AG08395 (cell line): ENCODE results near the gene IMPG2.

Source experiments
- DNase-seq: peaks from one replicate; pipeline ENCODE4 v3.0.0; 2012; ENCODE audit warnings: mixed read lengths, low spot score

The IMPG2 gene

GRCh38 chr3:101273608-101274007 lies 46.8 kb downstream of the IMPG2 start:
- DNase-seq: no peak

GRCh38 chr3:101273156-101273555 lies 47.2 kb downstream of the IMPG2 start:
- no peak for DNase-seq

GRCh38 chr3:101271728-101272127 lies 48.6 kb downstream of the IMPG2 start:
- DNase-seq: no peak

GRCh38 chr3:101270149-101270548 lies 50.2 kb downstream of the IMPG2 start:
- no peak for DNase-seq

DNA sequence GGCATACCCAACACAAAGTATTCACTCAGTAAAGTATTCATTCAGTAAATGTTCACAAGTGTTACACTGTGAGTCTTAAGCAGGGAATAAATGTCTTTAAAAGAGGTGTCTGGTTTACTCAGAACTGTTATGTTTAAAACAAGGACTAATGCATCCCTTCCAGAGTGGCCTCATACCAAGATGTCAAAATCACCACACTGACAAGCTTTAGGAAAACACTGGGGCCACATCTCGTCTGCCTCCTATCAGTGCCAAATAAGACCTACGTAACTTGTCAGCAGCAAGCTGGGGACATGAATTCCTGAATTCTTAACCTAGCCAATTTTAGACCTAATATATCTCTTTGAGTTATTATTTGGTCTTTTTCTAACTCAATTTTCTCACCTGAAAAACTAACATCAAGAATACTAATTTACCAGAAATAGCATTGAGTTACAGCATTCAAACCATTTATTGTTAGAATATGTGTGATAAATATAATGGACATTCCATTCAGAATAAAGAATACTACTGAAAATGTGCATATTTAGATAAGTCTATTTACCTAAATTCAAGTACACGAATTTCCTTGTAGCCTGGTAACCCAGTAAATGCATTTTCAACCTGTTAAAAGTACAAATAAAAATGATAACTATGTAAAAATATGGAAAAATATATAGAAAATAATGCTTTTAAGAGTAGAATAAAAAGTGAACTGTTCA lies 51.3 kb downstream of the IMPG2 start:
- no peak for DNase-seq

GRCh38 chr3:101268141-101268540 lies 52.2 kb downstream of the IMPG2 start:
- DNase-seq: no peak

DNA sequence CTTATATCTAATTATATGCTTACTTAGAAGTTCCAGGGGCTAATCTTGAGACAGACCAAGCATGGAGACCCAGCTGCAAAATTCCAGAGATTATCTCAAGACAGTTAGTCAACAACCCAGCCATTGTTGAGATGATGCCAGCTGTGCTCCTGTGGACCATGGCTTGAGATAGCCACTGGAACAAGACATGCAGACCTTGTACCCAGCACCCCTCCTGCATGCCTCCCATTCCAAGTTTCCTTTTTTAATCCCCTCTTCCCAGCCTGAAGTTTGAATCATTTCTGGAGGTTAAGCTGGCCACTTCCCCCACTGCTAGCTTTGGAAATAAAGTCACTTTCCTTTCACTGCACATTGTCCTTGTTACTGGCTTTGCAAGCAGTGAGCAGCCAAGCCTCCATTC lies 53.8 kb downstream of the IMPG2 start:
- DNase-seq: no peak

GRCh38 chr3:101266071-101266470 lies 54.3 kb downstream of the IMPG2 start:
- DNase-seq: no peak

DNA sequence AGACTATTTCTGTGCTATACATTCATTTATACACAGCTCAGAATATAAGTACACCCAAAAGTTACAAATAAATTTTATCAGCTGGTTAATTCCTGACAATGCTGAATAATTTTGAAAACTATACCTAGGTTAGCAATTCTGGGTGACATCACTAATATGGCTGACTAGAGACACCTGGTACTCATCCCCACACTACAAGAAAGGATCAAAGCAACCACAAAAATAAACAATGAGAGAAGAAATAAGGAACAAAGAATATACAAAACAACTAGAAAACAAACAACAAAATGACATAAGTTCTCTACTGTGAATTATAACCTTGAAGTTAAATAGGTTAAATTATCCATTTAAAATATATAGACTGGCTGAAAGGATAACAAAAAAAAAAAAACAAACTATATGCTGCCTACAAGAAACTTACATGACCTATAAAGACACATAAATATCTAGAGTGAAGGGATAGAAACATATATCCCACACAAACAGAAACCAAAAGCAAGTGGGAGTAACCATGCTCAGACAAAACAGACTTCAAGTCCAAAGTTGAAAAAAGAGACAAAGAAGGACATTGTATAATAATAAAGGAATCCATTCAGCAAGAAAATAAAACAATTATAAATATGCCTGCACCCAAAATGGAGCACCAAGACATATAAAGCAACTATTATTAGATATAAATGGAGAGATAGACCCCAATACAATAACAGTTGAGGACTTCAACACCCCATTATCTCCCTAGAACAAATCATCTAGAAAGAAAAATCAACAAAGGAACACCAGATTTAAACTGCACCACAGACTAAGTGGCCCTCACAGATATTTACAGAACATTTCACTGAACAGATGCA lies 57.8 kb downstream of the IMPG2 start:
- DNase-seq: no peak

GRCh38 chr3:101261506-101261905 lies 58.9 kb downstream of the IMPG2 start:
- DNase-seq: peak; percentile 11

GRCh38 chr3:101259485-101260341 lies 60.7 kb downstream of the IMPG2 start:
- no peak for DNase-seq

DNA sequence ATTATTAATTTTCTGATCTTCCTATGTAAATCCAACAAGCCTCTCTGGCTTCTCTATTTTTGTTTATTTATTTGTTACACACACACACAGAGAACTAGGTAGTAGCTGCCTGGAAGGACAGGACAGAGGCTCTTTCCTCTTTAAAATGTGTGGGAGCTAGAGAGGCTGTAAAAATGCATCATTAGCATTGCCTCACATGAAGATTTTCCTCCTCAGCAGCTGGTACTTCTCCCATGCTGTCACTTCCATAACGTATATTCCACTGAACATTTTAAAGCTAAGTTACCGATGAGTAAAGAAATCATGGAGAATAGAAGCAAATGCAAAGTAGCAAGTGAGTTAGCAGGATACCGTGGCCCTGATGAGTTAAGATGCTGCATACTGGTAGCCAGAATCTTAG lies 63.9 kb downstream of the IMPG2 start:
- no peak for DNase-seq

- no peak for DNase-seq
Observed at GRCh38 chr3:101255441-101255840, 64.9 kb downstream of the IMPG2 start.

- DNase-seq: no peak
Observed at GRCh38 chr3:101253396-101253795, 67.0 kb downstream of the IMPG2 start.

- no peak for DNase-seq
Observed at GRCh38 chr3:101252945-101253344, 67.4 kb downstream of the IMPG2 start.

DNA sequence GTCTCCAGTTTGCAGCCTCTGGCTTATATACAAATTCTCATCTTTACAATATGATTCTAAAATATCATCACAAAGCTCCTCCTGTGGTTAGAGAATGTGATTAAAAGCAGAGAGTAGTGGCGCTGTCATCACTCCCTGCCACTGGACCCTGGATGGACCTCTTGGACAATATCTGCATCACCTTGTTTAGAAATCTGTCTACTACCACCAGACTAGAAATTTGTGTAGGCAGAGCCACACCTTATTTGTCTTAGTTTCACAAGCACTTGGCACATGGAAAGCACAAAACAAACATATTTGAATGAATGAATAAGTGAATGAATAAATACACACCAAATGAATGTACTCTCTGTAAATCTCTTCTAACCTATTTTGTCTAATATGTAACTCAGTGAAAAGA lies 68.1 kb downstream of the IMPG2 start:
- no peak for DNase-seq

- DNase-seq: no peak
Observed at GRCh38 chr3:101251441-101251840, 68.9 kb downstream of the IMPG2 start.

DNA sequence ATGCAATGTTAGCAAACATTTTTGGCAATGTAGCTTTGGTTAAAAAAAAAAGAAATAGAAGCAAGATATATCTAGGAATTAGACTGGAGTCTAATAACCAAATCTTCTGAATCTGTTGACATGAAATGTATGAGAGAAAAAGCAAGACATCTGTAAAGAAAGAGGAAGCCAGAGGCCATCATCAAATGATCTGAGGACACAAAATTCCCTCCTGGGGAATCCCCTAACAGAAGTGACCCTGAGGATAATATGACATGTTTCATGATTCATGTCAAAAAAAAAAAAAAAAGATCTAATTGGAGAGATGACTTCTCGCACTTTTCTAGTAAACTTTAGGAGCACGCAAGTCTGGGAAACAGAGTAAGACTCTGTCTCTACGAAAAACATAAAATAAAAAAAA lies 70.9 kb downstream of the IMPG2 start:
- DNase-seq: no peak

DNA sequence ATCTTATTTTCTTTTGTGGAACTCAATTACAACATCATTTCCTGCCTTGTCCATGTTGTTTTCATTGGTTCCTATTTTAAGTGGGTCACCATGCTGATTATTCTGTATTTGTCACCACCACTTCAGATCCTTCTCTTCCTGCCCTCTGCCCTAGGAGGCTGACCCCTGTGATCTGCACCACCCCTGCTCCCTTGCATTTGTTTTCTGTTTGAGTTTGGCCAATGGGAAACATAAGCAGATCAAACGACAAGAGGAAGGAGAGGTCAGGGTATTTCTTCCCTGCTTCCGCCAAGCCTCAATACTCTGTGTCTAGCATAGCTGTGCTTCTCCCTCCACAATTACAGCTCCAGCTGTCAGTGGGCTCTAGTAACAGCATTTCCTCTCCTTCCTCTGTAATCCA lies 71.6 kb downstream of the IMPG2 start:
- DNase-seq: no peak

GRCh38 chr3:101244212-101244575 lies 76.2 kb downstream of the IMPG2 start:
- DNase-seq: peak; percentile 18

DNA sequence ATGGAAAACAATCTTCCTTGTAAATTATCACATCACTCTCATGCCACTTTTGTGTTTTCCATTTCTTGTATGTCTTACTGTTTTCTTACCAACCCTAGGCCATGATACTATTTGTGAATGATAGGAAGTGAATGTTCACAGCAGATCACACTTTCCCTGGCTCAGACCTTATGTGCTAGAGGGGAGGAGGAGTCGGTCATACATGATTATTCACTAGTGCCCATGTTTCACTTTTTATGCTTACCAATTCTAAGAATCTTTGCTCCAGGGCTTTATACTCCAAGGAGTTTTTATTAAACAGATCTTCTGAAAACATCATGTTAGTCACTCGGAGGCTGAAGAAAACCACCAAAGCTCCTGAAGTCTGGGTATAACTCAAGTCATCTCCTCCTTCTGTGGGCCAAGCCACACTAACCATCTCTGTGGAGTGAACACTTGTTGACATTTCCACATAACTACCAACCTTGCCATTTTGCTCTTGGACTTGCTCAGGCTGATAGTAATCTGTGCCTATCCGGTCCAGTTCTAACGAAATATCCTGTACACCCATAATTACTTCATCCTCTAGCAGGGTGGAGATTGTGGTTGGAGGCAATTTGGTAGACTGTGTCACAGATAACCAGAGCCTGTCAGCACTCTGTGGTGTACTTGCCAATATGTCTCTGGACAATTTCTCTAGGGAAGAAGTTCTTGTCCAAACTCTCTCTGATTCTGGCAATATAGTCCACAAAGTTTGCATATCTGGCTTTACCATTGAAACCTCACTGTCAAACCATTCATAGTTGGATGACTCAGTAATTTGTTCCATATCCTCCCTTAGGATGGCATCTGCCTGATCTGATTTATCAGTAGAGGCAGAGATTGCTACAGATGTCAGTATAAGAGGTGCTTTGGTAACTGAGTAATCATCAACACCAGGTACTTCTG lies 76.8 kb downstream of the IMPG2 start:
- DNase-seq: peak; percentile 55
